HG03558 (cell line): ENCODE results near the gene SECISBP2.
"Not testable (repeated sequence)": the region's sequence is repeated elsewhere in the genome, so short reads cannot be mapped to it uniquely, and the experiment has no call there.

Source experiments
- ATAC-seq: cut with Tn5 transposase; IDR thresholded peaks from one replicate; pipeline ENCODE4 v1.9.1; 2021; ENCODE audit warnings: moderate number of reproducible peaks; ENCODE audit not compliant: unreplicated experiment; ENCODE audit errors: extremely low read depth

SECISBP2 gene

DNA sequence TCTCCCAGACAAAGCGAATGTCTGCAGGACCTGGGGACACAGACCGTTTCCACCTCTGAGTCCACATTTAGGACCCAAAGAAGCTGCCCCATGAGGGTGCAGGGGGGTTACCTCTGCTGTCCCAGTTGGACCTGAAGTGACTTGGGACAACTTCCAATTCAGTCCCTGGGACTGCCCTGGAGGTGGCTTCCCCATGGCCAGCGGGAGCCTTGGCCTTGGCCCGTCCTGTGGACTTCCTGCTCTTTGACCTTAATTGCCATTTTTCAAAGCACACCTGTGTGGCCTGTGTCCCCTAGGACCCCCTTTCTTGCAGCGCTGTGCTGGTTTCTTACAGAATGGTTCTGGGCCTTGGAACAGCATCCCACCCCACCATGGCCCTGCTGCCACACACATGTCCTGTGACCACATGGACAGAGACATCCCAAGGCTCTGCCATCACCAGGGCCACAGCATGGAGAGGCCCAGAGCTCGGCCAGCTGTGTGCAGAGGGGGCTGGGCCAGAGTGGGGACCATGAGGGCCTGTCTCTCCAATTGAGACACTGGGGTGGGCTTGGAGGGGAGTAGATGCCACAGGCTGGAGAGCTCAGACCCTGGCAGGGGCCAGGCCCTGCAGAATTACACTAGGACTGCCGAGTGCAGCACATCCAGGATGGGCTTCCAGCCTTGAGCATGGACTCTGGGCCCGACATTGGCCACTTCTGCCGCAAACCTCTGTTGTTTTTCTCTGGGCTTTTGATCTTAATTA is 45.8 kb downstream of the SECISBP2 start:
- no peak for ATAC-seq

DNA sequence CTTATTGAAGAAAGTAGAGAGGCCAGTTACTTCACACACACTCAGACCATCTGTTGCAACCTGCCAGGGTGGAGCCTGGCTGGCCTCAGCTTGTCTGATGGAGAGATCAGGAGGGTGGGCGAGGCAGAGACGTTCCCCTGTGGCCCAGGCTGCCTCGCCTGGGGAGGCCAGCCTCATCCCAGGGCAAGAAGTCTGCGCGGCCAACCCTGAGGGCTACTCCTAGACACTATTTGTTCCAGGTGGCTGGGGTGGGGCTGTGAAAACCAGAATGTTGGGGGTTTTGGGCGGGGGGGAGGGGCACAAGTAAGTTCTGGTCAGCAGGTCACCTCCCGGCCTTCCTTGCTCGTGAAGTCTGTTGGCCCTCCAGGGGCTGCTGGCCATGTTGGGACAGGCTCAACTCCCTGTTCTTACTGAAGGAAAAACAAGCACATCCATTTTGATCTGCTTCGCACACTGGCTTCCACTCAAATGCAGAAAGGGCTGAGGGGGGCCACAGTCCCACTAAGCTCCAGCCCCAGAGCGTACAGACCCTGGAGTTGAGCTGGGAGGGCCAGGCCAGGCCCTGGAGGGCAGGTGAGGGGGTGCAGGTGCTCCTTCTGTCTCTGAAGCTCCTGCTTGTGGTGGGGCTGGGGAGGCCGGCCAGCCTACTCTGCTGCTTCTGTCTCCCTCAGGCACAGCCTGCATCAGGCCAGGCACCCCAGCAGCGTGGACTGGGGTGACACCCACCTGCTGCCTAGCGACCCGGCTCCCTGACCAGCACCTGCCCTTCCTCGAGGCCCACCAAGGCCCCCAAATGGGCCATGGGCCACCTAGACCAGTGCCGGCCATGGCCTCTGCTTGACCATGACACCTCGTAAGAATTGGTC is 46.6 kb downstream of the SECISBP2 start:
- no peak for ATAC-seq

DNA sequence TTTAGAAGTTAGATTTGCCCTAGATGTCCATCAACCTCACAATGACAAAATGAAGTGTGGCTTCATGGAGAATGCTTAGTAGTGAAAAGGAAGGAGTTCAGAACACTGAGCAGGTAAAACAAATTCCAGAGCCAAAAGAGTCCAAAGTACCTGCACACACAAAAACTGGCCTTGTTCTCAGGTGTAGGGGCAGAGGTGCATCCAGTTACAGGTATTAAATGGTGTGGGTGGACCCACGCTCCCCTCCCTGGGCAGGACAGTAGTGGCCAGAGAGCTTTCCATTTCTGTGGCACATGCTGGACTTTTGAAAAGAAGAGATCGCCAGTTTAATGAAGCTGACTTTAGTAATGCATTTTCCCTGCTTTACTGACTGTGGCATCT is 47.2 kb downstream of the SECISBP2 start:
- ATAC-seq = no peak

DNA sequence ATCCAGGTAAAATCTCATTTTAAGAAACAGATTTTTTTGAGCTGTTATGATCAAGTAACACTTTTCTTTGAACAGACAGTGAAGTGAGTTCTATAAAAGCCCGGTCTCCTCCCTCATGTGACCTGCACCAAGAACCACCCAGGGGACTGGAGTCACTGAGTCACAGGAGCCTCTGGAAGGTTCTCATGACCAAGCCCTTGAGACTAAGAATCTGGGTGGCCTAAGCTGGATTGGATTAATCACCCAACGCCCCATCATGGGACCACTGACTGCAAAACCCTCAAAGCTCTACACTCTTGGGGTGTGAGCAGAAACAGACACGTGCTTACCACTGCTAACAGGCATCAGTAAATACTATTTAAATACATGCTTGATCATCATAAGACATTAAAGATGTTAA is 48.4 kb downstream of the SECISBP2 start:
- no peak for ATAC-seq

DNA sequence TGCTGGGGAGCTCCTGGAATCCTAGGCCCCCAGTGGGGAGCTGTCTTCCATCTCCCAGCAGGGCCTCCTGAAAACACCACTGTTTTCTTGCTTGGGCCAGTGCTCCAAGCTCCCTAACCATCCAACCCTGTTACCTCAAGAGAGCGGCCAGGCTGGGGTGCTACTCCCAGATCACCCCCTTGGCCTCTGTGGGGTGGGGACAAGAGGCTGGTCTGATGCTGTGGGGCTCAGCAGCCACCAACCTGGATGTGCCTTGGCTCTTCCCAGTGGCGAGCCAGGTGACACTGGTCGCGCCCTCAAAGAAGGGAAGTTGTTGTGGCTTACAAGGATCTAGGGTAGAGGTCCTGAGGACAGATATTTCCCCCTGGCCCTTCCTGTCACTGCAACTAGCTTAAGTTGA is 49.0 kb downstream of the SECISBP2 start:
- no peak for ATAC-seq

DNA sequence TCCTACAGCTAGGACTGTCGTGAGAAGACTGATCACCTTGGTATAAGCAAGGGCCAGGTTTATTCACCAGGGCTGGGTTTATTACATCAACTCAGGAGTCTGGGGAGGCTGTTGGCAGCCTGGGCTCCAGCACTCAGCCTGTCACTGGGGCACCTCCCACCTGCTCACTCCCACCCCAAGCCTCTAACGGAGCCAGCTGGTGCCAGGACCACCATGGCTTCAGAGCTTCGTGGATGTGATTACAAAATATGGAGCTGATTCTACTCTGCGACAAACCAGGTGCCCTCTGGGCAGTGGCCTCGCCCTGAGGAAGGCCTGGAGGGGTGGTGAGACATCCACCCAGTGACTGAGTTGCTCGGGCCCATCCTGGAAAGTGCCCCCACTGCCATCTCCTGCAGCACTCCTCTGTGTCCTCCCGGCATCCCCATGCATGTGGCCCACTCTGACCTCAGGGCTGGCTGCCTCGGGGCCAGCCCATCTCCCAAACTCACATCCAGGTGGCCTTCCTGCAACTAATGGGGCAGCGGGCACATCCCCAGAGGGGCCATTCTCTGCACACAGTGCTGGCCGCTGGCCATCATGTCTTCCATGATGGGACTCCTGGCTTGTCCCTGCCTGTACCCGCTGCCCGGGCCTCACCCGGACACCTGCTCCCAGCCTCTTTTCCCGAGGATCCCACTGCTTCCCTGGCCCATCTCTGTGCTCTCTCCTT is 49.6 kb downstream of the SECISBP2 start:
- no peak for ATAC-seq

DNA sequence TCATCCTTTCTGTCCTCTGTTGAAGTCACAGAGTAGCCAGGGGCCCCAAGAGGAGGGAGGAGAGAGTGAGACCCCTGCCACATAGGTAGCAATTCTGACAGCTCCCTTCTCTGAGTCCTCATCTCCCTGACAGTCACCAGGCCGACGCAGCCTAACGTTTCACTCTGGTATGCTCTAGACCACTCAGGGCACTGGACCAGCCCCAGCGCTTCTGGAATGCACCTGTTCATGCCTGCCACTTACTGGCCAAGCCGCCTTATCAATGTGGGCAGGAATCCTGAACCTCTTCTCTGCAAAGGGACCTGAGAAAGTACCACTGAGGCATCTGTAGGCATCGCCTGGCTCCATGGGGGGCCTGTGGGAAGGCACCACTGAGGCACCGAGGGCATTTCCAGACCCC is 50.2 kb downstream of the SECISBP2 start:
- no peak for ATAC-seq

DNA sequence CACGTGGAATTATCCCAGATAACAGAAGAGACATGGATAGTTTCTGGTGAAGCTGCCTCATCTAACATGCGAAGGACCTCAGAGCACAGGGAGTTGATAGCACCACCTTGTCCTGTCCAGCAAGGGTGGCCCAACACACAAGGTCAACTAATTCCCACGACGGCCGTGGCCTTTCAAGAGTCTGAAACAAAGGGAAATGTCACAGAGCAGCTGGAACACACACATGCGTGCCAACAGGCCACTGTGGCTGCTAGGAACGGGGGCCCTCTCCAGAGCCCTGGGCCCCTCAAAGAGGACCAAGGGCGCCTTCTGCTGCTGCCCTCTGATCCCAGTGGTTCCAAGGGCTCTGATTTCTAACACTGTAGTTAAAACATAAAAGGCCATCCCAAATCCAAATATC is 50.7 kb downstream of the SECISBP2 start:
- ATAC-seq = no peak

DNA sequence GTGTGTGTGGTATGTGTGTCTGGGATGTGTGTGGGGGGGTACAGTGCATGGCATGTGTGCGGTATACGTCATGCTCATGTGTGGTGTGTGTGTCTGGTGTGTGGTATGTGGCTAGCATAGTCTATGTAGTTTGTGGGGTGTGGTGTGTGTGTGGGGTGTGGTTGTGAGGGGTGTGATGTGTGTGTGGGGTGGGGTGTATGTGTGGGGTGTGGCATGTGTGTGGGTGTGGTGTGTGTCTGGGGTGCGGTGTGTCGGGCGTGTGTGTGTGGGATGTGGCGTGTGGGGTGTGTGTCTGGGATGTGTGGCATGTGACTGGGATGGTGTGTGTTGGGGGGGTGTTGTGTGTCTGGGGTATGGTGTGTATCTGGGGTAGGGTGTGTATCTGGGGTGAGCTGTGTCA is 52.3 kb downstream of the SECISBP2 start:
- no peak for ATAC-seq

DNA sequence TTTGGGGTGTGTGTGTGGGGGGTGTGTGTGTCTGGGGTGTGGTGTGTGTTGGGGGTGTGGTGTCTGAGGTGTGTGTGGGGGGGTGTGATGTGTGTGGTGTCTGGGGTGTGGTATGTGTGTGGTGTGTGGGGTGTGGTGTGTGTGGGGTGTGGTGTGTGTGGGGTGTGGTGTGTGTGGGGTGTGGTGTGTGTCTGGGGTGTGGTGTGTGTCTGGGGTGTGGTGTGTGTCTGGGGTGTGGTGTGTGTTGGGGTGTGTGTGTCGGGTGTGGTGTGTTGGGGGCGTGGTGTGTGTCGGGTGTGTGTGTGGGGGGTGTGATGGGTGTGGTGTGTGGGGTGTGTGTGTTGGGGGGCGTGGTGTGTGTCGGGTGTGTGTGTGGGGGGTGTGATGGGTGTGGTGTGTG is 53.5 kb downstream of the SECISBP2 start:
- ATAC-seq = not testable (repeated sequence)

DNA sequence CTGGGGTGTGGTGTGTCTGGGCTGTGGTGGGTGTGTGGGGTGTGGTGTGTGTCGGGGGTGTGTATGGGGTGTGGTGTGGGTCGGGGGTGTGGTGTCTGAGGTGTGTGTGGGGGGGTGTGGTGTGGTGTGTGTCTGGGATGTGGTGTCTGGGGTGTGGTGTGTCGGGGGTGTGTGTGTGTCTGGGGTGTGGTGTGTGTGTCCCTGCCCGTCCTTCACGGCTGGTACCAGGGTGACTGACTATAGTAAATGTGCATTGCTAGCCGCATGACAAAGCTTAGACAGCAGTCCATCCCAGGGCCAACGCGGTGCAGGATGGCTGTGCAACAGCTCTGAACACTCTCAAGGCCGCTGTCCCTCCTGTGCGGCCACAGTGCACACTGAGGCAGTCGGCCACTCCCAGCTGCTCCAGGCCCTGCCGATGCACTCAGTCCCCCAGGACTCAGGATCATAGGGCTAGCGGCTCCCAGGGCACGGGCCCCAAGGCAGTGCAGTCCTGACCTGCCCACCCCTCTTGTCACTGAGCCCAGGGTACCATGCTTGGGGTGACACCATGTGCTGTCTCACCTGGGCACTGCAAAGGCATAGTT is 54.0 kb downstream of the SECISBP2 start:
- no peak for ATAC-seq

DNA sequence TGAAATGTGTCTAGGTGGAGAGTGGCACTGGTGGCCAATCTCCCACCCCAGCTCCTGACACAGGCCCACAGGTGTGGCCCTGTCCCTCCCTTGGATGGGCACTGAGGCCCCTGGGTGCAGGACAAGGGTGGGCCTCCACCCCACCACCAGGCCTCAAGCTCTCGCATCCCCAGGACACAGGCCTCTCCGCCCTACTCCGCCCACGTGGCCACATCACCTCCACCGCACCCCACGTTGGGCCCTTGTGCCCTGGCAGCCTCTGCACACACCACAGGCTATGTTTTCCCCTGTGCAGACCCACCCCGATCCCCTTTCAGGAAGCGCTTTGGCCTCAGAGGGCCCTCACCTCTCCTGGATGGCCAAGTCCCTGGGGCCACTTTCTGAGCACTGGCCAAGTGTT is 54.7 kb downstream of the SECISBP2 start:
- ATAC-seq = no peak

DNA sequence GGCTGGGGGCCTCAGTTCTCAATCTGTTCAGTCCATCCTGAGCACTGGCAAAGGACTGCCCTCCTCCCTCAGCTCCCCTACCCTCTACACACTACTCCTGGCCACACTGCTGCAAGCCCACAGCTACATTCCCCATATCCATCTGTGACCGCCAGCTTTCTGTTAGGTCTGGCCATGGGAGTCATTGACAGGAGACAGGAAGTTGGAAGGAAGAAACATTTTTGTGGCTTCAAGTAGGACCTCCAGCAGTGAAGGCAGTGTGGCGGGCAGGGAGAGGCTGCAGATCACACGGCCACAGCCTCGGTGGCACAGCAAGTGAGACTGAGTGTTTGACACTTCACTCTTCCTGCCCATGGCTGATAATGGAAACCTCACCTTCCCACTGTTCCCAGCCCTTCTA is 55.9 kb downstream of the SECISBP2 start:
- ATAC-seq = no peak

DNA sequence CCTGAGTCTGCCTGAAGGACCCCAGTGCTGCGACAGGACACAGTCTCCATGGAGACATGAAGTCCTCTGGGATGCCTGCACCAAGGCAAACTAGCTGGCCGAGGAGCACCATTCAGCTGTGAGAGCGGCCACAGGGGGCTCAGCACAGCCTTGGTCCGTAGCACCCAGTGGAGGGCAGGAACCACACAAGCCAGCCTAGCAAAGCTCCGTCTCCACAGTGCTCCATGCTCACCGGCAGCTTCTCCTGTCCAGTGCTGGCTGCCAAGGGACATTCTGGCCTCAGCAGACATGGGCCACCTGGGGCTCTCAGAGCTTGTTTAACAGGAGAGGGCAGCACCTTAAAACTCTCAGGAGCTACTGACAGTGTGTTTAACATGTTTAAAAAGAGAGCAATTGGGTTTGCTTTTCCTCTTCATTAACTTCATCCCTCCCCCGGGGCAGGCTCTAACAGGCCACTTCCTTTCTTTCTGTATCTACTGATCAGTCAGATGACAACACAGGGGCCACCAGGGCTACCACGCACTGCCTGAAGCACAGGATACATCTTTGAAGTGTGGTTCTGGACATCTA is 57.0 kb downstream of the SECISBP2 start:
- peak; percentile 36 for ATAC-seq

DNA sequence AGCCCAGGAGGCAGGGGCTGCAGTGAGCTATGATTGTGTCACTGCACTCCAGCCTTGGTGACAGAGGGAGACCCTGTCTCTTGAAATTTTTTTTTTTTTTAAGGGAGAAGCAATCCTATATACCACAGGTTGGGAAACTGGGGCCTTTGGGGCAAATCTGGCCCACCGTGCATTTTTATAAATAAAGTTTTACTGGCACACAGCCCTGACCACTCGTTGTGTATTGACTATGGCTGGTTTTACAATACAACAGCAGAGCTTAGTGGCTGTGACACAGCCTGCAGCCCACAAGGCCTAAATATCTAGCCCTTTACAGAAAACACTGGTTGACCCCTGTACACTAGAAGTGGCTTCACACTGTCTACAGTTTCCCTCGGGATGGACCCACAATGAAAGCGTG is 58.0 kb downstream of the SECISBP2 start:
- no peak for ATAC-seq

DNA sequence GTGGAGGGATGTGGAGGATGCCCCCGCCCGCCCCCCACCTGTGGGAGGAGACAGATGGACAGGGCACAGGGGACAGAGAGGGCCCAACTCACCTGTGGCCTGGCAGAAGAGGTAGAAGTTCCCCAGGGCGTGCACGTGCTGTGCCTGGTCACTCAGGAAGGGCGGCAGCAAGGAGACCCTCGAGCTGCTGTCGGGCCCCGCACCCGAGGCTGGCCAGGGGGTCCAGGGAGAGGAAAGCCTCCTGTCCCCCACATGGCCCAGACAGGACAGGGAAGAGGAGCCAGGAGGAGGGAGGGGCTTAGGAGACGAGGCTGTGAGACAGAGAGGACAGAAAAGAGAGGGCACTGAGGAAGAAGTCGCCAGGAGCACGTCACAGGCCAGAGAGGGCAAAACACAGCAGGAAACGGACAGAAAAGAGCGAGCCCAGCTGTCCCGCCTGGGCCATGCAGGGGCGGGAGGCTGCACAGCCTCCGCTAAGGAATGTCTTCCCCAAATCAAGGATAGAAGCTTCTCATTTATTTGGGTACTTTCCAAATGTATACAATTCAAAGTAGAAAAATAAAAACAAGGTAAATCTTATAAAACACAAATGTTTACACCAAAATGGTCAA is 58.5 kb downstream of the SECISBP2 start:
- no peak for ATAC-seq

DNA sequence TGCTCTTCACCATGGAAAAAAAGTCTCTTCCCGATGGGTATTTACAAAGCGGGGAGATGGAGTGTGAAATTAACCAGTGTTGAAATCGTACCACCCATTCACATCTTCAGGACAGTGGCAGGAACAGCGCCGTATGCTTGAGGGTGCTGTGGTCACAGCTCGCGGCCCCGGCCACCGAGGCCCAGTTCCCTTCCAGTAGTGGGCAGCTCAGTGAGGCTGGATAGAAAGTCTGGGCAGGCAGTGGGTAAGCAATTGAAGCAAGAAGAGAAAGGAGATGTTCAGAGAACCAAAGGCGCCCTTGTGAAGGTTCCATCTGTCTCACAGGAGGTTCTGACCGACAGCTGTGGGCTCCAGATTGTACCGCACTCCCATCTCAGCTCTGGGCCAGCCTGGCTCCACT is 59.1 kb downstream of the SECISBP2 start:
- ATAC-seq = no peak

DNA sequence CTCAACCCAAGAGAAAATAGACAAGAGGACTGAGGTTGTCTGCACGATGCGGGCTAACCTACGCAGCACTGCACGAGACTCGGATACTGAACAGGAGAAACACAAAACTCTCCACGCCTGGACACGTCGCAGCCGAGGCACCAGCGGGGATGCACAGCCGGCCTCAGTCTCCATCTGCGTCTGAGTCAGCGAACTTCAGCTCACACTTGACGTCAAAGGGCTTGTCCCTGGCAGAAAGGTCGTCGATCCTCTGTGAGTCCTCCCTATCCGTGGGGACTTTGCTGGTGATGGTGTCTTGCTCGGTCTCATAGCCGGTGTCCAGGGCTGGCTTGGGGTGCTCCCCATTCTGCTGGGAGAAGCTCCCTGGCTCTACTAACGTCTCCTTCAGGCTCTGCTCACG is 60.2 kb downstream of the SECISBP2 start:
- ATAC-seq = no peak

DNA sequence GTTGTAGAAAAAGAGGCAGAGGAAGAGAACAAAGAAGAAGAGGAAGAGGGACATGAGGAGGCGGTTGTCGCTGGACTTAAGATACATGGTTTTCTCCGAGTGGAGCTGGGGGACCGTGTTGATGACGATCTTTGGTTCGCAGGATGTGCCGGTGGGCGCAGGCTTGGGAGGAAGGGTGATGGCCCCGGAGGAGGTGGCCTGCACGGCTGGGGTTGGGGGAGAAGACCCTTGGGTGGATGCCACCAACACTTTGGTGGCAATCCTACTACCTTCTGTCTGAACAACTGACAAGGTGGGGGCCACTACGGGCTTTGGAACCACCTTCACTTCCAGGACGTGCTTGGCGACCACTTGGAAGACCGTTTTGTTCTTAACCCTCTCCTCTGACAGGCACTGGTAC is 60.7 kb downstream of the SECISBP2 start:
- ATAC-seq = no peak

DNA sequence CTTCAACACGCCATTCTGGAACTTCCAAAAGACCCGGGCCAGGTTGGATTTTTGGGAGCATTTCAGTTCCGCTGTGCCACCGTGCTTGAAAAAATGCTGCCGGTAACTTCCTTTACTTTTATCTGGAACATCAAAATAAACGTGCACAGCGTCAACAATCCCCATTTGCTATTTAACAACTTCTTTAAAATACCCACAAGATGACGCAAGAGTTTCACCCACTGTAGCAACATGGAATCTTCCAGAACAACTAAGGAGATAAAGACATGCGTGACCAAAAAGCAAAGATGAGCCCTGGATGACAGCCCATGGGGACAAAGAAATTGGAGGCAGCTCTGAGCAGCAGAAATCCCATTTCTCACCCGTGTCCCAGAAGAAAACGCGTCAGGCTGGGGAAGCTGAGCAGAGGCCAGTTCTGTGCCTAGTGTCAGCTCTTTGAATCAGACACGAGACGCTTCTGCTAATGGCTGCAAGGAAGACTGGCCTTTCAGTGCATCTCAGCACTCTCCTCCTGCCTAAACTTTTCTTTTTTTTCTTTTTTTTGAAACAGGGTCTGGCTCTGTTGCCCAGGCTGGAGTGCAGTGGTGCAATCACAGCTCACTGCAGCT is 61.3 kb downstream of the SECISBP2 start:
- ATAC-seq = no peak
